ENCODE results near the gene DAPK1. TPM values are rescaled to one million over a fixed set of nuclear protein-coding genes. Genes with fewer than 3 reads are reported as not detected.
"Not testable (repeated sequence)": the region's sequence is repeated elsewhere in the genome, so short reads cannot be mapped to it uniquely, and the experiment has no call there.

The DAPK1 gene
- total RNA-seq, 1 donor from 2014 or later = 0.79 TPM

DNA sequence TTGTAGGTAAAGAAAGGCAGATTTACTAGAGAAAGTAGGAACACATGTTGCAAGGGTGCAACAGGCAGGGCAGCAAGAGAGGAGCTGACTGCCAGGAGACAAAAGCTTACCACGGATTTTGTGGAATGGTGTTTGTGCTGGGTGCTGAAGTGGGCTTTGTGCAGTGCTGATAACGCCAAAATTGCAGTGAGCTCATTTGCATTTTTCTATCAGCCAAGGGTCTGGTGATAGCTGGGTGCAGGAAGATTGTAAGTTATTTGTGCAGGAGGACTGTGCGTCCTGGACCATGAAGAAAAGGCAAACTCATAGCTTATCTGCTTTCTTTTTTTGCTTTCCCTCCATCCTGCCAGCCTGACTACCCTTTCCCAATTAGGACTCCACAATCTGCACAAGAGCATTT is 241.9 kb downstream of the DAPK1 start:
- no peaks in the 10 kb centered on the region for H3K27me3 ChIP-seq (ENCODE audit: control insufficient read depth, insufficient read depth, low read length)
- H3K36me3 ChIP-seq (ENCODE audit: control insufficient read depth, insufficient read depth, low read length) = no peaks in the 10 kb centered on the region
- no peak overlapping the region for H3K4me3 ChIP-seq (ENCODE audit: low read depth, low read length)
- DNase-seq (ENCODE audit: low read depth) (no peak), FAIRE-seq (no peak)
- TF ChIP-seq CTCF (IDR thresholded peaks at IDR 0.05; ENCODE audit: insufficient read depth, low read length, severe bottlenecking) = no peak

DNA sequence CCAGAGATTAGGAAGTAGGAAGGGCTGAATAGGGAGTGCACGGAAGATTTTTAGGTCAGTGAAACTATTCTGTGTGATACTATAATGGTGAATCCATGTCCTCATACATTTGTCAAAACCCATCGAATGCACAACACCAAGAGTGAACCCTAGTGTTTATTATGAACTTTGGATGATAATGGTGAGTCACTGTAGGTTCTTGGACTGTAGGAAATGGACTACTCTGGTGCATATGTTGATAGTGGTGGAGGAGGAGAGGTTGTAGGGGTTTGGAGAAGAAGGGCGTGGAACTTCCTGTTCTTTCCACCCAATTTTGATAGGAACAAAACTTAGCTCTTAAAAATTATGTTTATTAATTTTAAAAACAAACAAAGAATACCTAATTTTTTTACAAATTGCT is 242.5 kb downstream of the DAPK1 start:
- FAIRE-seq (no peak), DNase-seq (ENCODE audit: low read depth) (no peak)
- no peaks in the 10 kb centered on the region for H3K36me3 ChIP-seq (ENCODE audit: control insufficient read depth, insufficient read depth, low read length)
- no peak overlapping the region for H3K4me3 ChIP-seq (ENCODE audit: low read depth, low read length)
- no peak for TF ChIP-seq CTCF (IDR thresholded peaks at IDR 0.05; ENCODE audit: insufficient read depth, low read length, severe bottlenecking)
- no peaks in the 10 kb centered on the region for H3K27me3 ChIP-seq (ENCODE audit: control insufficient read depth, insufficient read depth, low read length)

- H3K36me3 ChIP-seq (ENCODE audit: control insufficient read depth, insufficient read depth, low read length) = no peaks in the 10 kb centered on the region
- FAIRE-seq = no peak
- TF ChIP-seq CTCF (IDR thresholded peaks at IDR 0.05; ENCODE audit: insufficient read depth, low read length, severe bottlenecking) = no peak
- no peaks in the 10 kb centered on the region for H3K27me3 ChIP-seq (ENCODE audit: control insufficient read depth, insufficient read depth, low read length)
- no peak for DNase-seq (ENCODE audit: low read depth)
- no peak overlapping the region for H3K4me3 ChIP-seq (ENCODE audit: low read depth, low read length)
Measured at GRCh38 chr9:87741326-87741725, 243.7 kb downstream of the DAPK1 start.

DNA sequence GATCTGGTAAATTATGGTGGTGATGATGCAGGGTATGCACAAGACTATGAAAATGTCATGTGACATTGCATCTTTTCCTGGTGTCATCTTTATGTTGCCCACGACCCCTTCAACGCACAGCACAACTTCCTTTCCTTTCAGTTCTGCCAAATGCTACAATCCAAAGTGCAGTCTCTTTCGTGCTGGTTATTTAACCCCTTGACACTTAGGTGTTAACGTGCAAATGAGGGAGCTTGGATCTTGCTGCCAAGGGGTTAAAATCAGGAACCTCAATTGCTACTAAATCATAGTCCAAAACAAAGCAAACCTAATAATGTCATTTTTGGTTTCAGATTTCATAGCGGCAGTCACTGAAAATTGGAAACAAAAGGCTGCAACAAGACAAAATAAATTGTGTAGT is 244.2 kb downstream of the DAPK1 start:
- no peak for TF ChIP-seq CTCF (IDR thresholded peaks at IDR 0.05; ENCODE audit: insufficient read depth, low read length, severe bottlenecking)
- FAIRE-seq (no peak), DNase-seq (ENCODE audit: low read depth) (no peak)
- H3K4me3 ChIP-seq (ENCODE audit: low read depth, low read length) = no peak overlapping the region
- no peaks in the 10 kb centered on the region for H3K27me3 ChIP-seq (ENCODE audit: control insufficient read depth, insufficient read depth, low read length)
- H3K36me3 ChIP-seq (ENCODE audit: control insufficient read depth, insufficient read depth, low read length) = no peaks in the 10 kb centered on the region

DNA sequence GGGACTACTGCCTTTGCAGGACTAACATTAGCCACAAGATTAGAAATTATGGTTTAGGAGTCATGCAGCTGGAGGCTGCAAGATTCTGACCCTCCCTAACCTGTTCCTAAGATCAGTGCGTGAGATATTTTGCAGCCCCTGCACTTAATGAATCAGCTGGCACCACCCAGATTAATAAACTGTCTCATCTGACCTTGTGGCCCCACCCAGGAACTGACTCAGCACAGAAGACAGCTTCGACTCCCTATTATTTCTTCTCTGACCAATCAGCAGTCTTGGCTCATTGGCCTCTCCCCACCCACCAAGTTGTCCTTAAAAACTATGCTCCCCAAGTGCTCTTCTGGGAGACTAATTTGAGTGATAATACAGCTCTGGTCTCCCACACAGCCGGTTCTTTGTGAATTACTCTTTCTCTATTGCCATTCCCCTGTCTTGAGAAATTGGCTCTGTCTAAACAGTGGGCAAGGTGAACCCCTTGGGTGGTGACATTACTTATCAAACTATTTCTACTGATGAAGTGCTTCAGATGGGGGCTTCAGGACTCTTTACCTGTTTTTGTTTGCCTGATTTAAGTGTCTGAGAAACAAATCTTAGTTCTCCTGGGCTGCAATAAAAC is 245.3 kb downstream of the DAPK1 start:
- TF ChIP-seq CTCF (IDR thresholded peaks at IDR 0.05; ENCODE audit: insufficient read depth, low read length, severe bottlenecking) = no peak
- H3K36me3 ChIP-seq (ENCODE audit: control insufficient read depth, insufficient read depth, low read length) = no peaks in the 10 kb centered on the region
- H3K27me3 ChIP-seq (ENCODE audit: control insufficient read depth, insufficient read depth, low read length) = no peaks in the 10 kb centered on the region
- peak; percentile 79 for DNase-seq (ENCODE audit: low read depth)
- FAIRE-seq = no peak
- no peak overlapping the region for H3K4me3 ChIP-seq (ENCODE audit: low read depth, low read length)

GRCh38 chr9:87744247-87744646 is 246.6 kb downstream of the DAPK1 start:
- H3K36me3 ChIP-seq (ENCODE audit: control insufficient read depth, insufficient read depth, low read length); FAIRE-seq; H3K27me3 ChIP-seq (ENCODE audit: control insufficient read depth, insufficient read depth, low read length); DNase-seq (ENCODE audit: low read depth); H3K4me3 ChIP-seq (ENCODE audit: low read depth, low read length): not testable (repeated sequence)
